Measurements from ENCODE around the gene ZCCHC18.
"Not testable (repeated sequence)": the region's sequence is repeated elsewhere in the genome, so short reads cannot be mapped to it uniquely, and the experiment has no call there.

Gene ZCCHC18

DNA sequence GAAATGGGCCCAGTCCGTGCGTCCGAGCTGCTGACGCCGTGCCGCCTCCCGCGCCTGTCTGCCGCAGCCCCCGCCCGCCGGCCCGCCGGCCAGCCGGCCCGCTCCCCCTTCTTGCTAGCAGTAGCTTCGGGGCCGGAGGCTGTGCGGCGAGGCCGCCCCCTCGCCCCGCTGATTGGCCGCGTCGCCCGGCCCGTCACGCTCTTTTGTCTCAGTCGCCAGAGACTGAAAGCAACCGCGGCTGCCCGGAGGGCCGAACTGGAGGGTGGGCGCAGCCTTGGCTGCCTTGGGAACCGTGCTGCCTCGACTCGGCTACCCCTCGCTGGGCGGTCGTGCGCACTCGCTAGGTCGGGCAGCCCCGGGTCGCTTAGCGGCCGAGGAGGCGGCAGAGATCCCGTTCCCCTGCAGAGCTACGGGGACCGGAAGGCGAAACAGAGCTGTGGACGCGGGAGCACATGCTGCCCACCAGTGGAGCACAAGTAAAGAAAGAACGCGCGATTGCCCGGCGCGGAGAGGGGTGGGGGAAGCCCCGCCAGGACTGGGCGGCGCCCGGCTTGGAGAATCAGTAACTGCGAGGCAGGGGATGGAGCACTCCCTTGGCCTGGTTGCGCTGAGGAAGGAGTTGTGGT is at the start of gene ZCCHC18:
Gene ZCCHC18, plus strand, starts transcription at position 198 of the 626 bp plus-strand sequence. CDS start 1,589 bp downstream, outside the sequence.
- DNase-seq (ENCODE audit: extremely low spot score, insufficient read length, low read depth) = peak; percentile 30
- peak; percentile 94 for FAIRE-seq

DNA sequence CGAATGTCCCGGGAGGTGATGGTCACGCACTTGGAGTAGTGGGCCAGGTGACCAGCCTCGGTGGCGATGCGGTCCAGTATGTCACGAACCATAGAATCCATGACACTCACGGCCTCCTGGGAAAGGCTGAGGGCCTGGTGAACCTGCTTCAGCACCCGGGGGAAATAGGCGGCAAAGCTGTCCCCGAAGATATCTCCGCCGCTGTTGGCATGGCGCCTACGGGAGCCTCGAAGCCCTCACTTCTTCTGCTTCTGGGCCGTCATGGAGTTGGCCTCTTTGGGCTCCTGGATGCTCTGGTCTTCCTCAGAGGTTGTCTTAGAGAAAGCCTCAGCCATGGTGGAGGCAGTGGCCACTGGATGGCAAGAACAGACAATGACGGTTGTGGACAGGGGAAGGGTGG is 49.7 kb upstream of the ZCCHC18 start:
- not testable (repeated sequence) for DNase-seq (ENCODE audit: extremely low spot score, insufficient read length, low read depth); FAIRE-seq

DNA sequence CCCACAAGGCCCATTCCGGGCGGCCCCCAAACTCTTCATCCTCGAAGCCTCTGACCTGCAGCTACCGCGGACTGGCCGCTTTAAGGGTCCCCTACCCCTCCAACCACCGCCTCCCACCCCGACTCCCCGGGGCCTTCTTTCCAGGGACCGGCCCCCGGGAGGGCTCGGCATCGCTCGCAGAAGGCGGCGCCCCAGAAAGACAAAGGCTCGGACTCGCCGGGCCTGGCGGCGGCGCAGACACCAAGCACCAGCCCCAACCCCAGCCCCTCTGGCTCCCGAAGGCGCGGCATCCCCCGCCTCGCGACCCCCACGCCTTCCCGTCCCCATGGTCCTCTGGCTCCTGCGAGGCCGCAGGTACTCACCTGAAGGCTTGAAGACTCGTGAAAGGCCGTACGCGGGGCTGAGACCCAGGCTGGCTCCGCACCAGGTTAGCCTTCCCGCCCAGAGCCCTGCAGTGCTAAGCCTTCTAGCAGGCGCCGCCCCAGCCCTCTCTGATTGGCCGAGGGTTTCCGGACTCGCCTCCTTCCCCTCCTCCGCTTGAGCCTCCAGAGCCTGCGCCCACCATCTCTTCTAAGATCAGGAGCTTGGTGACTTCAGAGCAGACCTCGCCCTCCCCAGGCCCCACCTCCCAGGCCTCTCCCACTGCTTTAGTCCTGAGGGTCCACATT is 36.4 kb upstream of the ZCCHC18 start, which contains the start of gene TMSB15C:
Gene TMSB15C, minus strand, starts transcription at position 459 of the 668 bp plus-strand sequence.
- DNase-seq (ENCODE audit: extremely low spot score, insufficient read length, low read depth); FAIRE-seq: not testable (repeated sequence)

DNA sequence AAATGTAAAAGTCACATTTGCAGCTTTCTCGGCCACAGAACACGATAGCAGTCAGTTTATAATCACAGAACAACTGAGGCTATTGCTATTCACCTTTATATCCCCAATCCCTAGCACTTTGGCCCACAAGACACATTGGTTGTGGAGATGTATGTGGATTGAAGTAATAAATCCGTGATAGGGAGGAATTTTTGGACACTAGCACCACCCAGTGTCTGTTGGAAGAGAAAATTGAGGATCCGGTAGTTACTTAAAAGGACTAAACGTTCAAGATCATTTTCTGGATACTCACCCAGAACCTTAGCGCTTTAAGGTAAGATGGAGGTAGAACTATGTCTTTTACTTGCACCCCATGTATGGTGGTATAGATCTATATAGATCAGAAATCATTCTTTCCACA is 34.5 kb upstream of the ZCCHC18 start:
- not testable (repeated sequence) for DNase-seq (ENCODE audit: extremely low spot score, insufficient read length, low read depth); FAIRE-seq

DNA sequence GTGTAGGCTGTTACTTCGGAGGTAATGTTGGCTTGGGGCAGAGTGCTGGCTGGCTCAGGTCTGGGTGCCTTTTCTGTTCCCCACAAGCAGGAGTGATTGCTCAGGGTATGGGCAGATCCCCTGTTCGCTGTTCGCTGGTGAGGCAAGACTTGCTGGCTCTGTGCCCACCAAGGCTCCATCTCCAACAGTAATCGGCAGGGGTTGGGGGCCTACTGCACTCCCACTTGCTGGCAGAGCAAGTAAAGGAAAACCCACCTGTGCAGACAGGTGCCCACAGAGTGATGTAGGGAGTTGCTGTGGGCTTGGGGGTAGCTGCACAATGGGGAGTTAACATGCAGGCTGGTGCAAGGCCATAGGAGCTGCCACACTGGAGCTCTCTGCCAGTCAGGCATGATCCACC is 28.3 kb upstream of the ZCCHC18 start:
- FAIRE-seq = no peak

DNA sequence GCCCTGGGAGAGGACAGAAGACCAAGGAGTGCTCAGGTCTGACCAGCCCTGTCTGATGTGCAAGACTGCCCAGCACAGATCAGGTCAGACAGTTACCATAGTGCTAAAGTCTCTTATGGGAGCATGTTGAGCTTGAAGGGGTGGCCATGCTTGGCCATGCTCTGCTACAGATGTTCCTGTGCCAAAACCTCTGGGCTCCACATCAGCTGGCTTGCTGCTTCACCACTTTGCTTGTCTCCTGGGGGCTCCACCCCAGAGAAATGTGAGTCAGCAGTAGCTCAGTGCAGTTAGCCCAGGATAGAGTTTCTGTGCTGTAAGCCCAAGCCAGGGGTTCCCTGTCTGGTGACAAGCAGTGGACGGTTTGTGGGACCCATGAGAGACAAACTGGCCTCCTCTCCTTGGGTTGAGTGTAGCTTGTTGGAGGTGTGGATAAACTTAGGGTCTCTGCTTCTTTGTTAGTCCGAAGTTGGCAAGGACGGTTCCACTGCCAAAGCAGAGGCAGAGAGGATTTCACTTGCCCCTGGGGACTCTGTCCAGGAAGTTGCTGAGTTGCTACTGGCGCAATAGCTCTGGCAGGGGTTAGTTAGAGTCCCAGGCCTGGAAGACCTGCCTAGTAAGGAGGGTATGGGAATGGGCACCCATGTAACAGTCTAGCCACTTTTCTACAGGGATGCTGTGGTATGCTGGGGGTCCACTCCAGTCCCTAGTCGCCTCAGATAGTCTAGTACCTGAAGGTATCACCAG is 27.6 kb upstream of the ZCCHC18 start:
- DNase-seq (ENCODE audit: extremely low spot score, insufficient read length, low read depth) (no peak), FAIRE-seq (no peak)

More for the DNA sequence above, 28.3 kb upstream of the ZCCHC18 start:
- no peak for DNase-seq (ENCODE audit: extremely low spot score, insufficient read length, low read depth)

DNA sequence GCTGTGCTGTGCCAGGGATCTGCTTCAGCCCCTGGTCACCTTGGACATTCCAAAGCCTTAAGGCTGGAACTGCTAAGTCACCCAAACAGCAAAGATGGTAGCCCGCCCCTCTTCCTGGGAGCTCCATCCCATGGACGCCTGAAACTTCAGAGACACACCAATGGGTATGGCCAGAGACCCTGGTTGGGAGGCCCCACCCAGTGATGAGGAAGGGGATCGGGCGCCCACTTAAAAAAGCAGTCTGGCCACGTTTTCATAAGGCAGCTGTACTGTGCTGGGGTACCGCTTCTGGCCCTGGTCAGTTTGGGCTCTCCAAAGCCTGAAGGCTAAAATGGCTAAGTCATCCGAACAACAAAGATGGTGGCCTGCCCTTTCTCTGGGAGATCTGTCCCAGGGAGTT is 26.8 kb upstream of the ZCCHC18 start:
- no peak for FAIRE-seq

DNA sequence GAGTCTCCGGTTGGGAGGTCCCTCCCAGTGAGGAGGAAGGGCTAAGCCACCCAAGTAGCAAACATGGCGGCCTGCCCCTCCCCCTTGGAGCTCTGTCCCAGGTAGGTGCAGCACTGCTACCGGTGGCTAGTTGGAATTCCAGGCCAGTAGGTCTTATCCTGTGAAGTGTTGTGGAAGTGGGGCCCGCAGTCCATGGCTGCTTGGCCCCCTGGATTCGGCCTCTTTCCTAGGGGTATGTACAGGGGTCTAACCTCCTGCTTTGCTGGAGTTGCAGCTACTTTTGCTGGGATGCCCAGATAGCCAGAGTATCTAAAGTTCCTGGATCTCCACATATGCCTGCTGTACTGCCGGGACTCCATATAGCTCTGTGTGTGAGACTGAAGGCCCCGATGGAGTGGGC is 26.4 kb upstream of the ZCCHC18 start:
- FAIRE-seq (no peak), DNase-seq (ENCODE audit: extremely low spot score, insufficient read length, low read depth) (no peak)

More for the DNA sequence above, 26.8 kb upstream of the ZCCHC18 start:
- DNase-seq (ENCODE audit: extremely low spot score, insufficient read length, low read depth) = no peak

DNA sequence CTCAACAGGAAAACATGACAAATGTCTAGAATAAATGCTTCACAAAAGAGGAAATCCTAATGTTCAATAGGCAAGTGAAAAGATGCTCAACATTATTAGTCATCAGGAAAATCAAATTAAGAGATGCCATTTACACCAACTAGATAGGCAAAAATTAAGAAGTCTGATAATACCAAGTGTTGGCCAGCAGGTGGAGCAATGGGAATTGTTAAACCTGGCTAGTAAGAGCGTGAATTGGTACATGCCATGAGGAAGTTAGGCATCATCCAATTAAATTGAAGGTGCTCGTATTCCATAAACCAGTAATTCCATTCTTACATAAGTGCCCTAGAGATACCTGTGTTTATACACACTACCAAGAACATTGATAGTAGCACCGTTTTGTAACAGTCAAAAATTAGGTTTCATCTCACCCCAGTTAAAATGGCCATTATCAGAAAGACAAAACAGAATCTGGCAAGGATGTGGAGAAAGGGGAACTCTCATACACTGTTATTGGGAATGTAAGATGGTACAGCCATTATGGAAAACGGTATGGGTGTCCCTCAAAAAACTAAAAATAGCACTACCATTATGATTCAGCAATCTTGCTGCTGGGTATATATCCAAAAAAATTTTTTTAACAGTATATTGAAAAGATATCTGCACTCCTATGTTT is 14.0 kb upstream of the ZCCHC18 start:
- DNase-seq (ENCODE audit: extremely low spot score, insufficient read length, low read depth) = no peak
- FAIRE-seq = peak; percentile 75

DNA sequence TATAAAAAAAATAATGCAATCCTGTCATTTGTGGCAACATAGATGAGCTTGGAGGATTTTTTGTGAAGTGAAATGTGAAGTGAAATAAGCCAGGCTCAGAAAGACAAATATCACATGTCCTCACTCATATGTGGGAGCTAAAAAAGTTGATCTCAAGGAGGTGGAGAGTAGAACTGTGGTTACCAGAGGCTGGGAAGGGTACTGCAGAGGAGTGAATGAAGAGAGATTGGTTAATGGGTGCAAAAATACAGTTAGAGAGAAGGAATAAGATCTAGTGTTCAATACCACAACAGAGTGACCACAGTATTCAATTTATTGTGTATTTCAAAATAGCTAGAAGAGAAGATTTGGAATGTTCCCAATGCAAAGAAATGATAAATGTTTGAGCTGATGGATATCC is 13.4 kb upstream of the ZCCHC18 start:
- FAIRE-seq (peak; percentile 74), DNase-seq (ENCODE audit: extremely low spot score, insufficient read length, low read depth) (no peak)

DNA sequence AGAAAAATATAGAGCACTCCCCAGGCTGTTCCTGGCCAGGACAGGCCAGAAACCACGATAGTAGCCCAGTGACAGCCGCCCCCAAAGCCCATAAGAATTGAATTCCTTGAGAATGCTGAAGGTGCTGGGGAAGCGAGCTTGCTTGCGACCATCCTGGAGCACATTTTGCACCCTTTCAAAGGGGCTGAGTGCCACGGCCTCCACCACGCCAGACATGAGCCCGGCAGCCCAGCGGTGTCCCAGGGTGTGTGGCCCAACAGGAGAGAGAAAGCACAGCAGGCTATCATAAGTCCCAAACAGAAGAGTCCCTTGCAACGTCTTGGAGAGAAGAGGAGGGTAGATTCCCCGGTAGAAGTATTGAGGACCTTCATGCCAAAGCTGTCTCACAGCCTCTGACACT is 7.6 kb upstream of the ZCCHC18 start:
- FAIRE-seq = no peak
- no peak for DNase-seq (ENCODE audit: extremely low spot score, insufficient read length, low read depth)

DNA sequence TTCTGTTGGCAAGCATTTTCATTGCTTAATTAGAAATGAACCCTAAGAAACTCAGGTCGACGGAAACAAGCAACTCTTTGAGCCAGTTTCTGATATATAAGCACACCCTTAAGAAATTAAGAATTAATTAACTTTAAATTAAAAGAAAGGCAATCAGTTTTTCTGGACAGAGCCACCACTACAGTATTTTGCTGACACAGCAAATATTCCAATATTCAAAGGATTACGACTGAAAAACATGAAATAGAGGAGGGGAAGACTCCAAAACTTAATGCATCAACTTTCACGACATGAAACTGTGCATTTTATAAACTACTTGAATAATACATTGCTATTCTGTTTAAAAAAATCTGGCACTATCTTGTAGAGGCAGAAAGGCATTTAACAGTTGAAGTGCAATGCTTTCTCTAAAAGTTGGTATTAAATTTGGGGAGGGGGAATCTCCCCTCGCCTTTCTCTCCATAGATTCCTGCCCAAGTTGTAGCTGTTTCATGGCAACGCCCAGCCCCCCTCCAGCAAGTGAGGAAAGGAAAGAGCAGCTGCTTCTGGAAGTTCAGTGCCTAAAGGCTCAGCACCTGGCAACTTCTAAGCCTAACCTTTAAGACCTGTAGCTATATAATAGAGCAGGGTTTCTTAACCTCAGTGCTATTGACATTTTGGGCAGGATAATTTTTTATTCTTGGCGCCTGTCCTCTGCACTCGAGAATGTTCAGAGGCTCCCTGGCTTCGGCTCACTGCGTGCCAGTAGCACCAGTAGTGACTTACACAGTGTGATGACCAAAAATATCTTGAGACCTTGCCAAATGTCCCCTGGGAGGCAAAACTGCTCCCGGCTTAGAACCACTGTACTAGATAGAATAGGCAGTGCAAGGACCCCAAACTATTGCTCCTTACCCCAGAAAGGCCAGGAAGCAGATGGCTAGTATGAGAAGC is 6.7 kb upstream of the ZCCHC18 start:
- no peak for DNase-seq (ENCODE audit: extremely low spot score, insufficient read length, low read depth)
- FAIRE-seq = no peak

DNA sequence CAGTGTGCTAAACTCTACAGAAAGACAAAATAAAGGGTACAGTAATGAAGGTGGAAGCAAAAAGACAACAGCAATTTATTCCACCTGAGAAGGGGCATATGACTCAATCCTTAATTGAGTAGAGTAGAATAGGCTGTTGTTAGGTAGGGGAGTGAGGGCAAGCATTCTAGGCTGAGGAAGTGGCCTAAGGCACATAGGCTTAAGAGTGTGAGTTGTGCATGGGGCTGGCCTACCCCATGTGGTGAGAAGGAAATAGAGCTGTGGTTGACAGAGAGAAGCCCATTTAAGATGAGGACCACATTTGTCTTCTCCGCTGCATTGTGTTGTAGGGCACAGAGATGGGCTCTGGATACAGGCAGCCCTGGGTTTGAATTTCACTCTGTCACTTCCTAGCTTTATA is 3.4 kb upstream of the ZCCHC18 start:
- no peak for FAIRE-seq
- DNase-seq (ENCODE audit: extremely low spot score, insufficient read length, low read depth) = no peak

DNA sequence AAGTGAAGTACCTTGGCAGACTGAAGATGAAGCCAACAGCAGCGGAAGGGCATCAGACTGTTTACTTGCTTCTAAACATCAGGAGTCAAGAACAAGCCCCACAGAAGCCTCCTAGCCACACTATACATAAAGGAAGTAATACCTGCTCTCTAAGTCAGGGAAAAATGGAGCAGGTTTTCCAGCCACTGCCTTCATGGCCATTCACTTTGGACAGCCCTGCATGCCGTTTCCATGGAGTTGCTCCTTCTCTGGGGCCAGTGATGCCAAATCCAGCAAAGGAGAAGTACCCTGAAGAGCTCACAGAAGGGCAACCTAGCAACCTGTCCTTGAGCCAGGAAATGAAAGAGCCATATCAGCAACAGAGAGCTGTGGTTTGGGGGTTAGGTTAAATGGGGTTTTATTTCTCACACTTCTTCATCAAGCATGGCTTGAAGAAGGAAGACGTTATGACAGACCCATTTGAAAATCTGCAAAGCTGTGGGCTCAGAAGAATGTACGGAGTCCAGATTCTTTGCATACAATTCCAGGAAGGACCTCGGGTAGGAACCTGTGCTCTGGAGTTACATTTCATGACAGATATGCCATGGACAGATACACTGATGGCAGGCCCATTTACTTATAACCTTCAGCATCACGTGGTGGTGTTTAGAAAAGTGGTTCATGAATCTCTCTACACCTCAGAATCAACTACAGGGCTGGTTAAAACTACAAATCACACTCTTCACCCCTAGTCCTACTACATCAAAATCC is 1.7 kb upstream of the ZCCHC18 start:
- not testable (repeated sequence) for DNase-seq (ENCODE audit: extremely low spot score, insufficient read length, low read depth)
- FAIRE-seq = peak; percentile 94

DNA sequence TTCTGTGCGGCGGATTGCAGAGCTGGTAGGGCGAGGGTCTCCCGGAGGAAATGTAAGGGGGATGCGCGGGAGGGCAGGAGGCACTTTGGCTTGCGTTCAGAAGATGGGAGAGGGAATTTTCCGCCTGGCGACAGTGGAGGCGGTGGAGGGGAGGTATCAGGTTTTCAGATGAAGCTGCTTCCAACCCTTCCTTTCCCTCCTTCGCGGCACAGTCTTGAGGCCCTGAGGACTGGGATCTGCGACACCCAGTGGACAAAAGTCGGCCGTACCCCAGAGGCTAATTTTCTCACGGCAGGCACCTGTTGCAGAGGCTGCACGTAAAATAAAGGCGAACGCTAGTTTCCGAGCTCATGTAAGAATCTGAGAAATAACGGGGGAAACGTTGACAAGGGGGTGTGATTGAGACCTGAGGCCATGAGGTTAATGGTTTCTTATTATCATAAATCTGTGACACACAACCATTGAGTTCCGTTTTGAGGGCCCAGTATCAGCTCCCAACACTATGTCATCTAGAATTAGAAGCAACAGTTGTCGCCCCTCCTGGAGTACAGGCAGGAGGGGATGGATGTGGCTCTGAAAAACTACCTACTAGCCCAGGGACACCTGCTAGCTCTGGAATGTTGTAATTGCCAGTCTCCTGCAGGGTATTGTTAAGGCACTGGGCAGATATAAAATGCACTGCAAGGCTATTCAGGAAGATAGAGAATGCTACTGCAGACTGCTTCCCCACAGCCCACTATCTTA is 1.1 kb downstream of the ZCCHC18 start:
- DNase-seq (ENCODE audit: extremely low spot score, insufficient read length, low read depth) (no peak), FAIRE-seq (peak; percentile 93)

DNA sequence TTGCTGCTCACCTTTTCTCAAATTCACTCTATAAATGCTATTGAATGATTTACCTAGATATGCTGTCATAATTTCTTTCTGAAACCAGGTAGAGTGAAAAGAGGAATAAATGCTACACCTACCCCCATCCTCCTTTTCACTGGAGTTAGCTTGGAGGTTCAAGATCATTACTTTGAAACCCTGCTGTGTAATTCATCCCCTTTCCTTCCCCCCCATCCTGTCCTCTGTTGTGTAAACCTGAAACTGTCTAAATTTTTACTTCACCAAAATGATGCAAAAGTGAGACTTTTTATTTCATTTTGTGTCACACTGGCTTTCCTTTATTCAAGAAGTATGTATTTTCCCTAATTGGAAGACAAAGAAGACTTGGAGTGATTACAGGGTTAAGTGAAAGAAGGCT is 5.4 kb downstream of the ZCCHC18 start:
- no peak for DNase-seq (ENCODE audit: extremely low spot score, insufficient read length, low read depth)
- peak; percentile 72 for FAIRE-seq

DNA sequence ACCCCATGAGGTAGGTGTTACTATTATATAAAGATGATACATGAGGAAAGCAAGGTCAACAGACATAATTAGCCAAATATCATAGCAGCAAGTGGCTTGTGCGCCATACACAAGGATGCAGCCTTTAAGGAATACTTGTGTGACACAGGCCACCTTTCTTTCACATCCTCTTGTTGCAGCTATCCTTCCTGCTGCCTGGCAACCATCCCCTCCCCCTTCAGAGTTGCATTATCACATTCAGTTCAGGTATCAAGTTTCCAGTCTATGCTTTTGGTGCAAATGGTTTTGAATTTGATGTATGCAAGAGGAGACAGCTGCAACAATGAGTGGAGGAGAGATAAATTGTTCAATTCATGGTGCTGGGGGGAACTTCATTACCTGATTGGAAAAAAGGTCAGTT is 6.4 kb downstream of the ZCCHC18 start:
- peak; percentile 73 for FAIRE-seq
- no peak for DNase-seq (ENCODE audit: extremely low spot score, insufficient read length, low read depth)

DNA sequence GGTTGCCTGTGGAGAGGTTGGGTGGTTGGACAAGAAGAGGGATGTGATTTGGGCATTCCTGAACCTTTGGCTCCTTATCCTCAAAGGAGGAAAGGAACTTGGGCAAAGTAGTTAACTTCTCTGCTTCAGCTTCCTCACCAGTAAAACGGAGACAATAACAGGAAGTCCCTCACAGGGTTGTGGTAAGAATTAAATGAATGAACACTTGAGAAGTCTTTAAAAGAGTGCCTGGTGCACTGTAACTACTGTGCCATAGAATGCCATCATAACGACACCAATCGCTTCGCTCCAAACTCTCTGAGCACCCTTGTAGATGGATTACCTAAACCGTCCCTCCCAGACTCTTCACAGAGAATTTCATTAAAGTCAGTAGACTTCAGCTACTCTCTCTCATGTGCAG is 10.5 kb downstream of the ZCCHC18 start:
- DNase-seq (ENCODE audit: extremely low spot score, insufficient read length, low read depth) = no peak
- FAIRE-seq = peak; percentile 53
